IMR-90 (cell line): Measurements from ENCODE around the gene RFX4.

ENCODE experiments used
- BHLHE40 ChIP-seq: fragments of 150-350 bp; IDR thresholded peaks from 2 replicates; pipeline ENCODE4 v1.6.1; 2016; ENCODE audit warnings: mild to moderate bottlenecking, low read depth, low read length
- CEBPB ChIP-seq: IDR thresholded peaks from 2 replicates; pipeline ENCODE4 v1.6.1; 2012; ENCODE audit warnings: low read depth, low read length, improper control_type of control experiment
- FOS ChIP-seq: fragments of 150-350 bp; IDR thresholded peaks from 2 replicates; pipeline ENCODE4 v1.6.1; 2016; ENCODE audit warnings: low read depth, low read length
- MAFK ChIP-seq: IDR thresholded peaks from 2 replicates; pipeline ENCODE4 v1.6.1; 2012; ENCODE audit warnings: low read depth, low read length, improper control_type of control experiment
- POLR2A ChIP-seq: IDR thresholded peaks from 2 replicates; pipeline ENCODE4 v1.6.1; 2012; ENCODE audit warnings: mild to moderate bottlenecking, low read depth, low read length
- RAD21 ChIP-seq: IDR thresholded peaks from 2 replicates; pipeline ENCODE4 v1.6.1; 2012; ENCODE audit warnings: low read length, improper control_type of control experiment
- RCOR1 ChIP-seq: IDR thresholded peaks from 2 replicates; pipeline ENCODE4 v1.6.1; 2012; ENCODE audit warnings: mild to moderate bottlenecking, low read length, improper control_type of control experiment; ENCODE audit not compliant: insufficient replicate concordance
- RFX5 ChIP-seq: IDR thresholded peaks from 2 replicates; pipeline ENCODE4 v1.8.0; 2012; ENCODE audit warnings: low read depth, mild to moderate bottlenecking, low read length, moderate library complexity
- SMC3 ChIP-seq: fragments of 150-350 bp; IDR thresholded peaks from 2 replicates; pipeline ENCODE4 v1.6.1; 2016; ENCODE audit warnings: low read depth, mild to moderate bottlenecking, antibody characterized with exemption, low read length, moderate library complexity
- TF ChIP-seq, protein P1 (sequence below): conservative IDR thresholded peaks from 2 replicates; pipeline ENCODE4 v1.5.1; 2012; ENCODE audit warnings: mild to moderate bottlenecking, low read depth, low read length, improper control_type of control experiment
- TF ChIP-seq, protein P2 (sequence below): fragments of 150-350 bp; IDR thresholded peaks from 2 replicates; pipeline ENCODE4 v1.6.1; 2016; ENCODE audit warnings: low read depth, mild to moderate bottlenecking, low read length, moderate library complexity, borderline replicate concordance
- TF ChIP-seq, protein P3 (sequence below): fragments of 150-350 bp; IDR thresholded peaks from 2 replicates; pipeline ENCODE4 v1.6.1; 2017; ENCODE audit warnings: mild to moderate bottlenecking, antibody characterized with exemption, low read length, low read depth

DNA sequence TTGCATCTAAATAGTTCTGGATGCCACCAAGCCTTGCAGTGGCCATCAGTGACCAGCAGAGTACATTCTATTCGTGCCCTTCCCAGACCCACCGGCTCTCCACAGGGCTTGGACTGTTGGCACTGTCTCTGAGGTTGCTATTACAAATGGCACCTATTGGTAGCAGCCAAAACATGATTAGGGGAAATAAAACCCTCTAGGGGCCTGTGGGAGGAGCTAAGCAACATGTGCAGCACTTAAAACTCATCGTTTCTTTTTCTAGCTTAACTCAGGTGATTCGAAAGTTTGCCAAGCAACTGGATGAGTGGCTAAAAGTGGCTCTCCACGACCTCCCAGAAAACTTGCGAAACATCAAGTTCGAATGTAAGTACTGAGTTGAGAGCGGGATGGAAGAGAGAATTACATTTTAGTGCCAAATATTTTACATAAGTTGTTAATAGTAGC is 126.3 kb downstream of the RFX4 start:
- TF ChIP-seq, protein P1, sequence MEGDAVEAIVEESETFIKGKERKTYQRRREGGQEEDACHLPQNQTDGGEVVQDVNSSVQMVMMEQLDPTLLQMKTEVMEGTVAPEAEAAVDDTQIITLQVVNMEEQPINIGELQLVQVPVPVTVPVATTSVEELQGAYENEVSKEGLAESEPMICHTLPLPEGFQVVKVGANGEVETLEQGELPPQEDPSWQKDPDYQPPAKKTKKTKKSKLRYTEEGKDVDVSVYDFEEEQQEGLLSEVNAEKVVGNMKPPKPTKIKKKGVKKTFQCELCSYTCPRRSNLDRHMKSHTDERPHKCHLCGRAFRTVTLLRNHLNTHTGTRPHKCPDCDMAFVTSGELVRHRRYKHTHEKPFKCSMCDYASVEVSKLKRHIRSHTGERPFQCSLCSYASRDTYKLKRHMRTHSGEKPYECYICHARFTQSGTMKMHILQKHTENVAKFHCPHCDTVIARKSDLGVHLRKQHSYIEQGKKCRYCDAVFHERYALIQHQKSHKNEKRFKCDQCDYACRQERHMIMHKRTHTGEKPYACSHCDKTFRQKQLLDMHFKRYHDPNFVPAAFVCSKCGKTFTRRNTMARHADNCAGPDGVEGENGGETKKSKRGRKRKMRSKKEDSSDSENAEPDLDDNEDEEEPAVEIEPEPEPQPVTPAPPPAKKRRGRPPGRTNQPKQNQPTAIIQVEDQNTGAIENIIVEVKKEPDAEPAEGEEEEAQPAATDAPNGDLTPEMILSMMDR = no peak
- TF ChIP-seq POLR2A (no peak), RAD21 (no peak), MAFK (no peak), SMC3 (no peak), CEBPB (no peak), BHLHE40 (no peak), FOS (no peak), RCOR1 (no peak), RFX5 (no peak)
- TF ChIP-seq, protein P2, sequence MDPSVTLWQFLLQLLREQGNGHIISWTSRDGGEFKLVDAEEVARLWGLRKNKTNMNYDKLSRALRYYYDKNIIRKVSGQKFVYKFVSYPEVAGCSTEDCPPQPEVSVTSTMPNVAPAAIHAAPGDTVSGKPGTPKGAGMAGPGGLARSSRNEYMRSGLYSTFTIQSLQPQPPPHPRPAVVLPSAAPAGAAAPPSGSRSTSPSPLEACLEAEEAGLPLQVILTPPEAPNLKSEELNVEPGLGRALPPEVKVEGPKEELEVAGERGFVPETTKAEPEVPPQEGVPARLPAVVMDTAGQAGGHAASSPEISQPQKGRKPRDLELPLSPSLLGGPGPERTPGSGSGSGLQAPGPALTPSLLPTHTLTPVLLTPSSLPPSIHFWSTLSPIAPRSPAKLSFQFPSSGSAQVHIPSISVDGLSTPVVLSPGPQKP = no peak
- TF ChIP-seq, protein P3, sequence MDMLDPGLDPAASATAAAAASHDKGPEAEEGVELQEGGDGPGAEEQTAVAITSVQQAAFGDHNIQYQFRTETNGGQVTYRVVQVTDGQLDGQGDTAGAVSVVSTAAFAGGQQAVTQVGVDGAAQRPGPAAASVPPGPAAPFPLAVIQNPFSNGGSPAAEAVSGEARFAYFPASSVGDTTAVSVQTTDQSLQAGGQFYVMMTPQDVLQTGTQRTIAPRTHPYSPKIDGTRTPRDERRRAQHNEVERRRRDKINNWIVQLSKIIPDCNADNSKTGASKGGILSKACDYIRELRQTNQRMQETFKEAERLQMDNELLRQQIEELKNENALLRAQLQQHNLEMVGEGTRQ = no peak
